A172 (cell line): ENCODE results near the gene RORB. TPM values are rescaled to one million over a fixed set of nuclear protein-coding genes. Genes with fewer than 3 reads are reported as not detected.

Experiments used
- DNase-seq: peaks from one replicate; pipeline ENCODE4 v3.0.0-alpha.2; 2015; ENCODE audit warnings: low spot score
- total RNA-seq: library from RNA; depleted of rRNA; stranded (reverse); fragments of >200 nt; shearing (Covaris generic); gene quantifications from 2 replicates; pipeline ENCODE4 v1.2.3, GENCODE V29; 2014

The RORB gene
- total RNA-seq, 1 experiment from 2014 or later, result not detected

- no peak for DNase-seq
These were observed 222.2 kb downstream of the RORB start for GRCh38 chr9:74719306-74719705.

GRCh38 chr9:74721696-74722660, 224.8 kb downstream of the RORB start:
- no peak for DNase-seq

- DNase-seq, result no peak
These were observed 227.2 kb downstream of the RORB start for GRCh38 chr9:74724317-74724716.

GRCh38 chr9:74726581-74726980, 229.4 kb downstream of the RORB start:
- no peak for DNase-seq

- DNase-seq, result no peak
These were observed 231.0 kb downstream of the RORB start for GRCh38 chr9:74728176-74728575.

- no peak for DNase-seq
These were observed 232.1 kb downstream of the RORB start for GRCh38 chr9:74729136-74729695.

- no peak for DNase-seq
These were observed 238.6 kb downstream of the RORB start for GRCh38 chr9:74735761-74736160.

- DNase-seq, result no peak
These were observed 239.5 kb downstream of the RORB start for GRCh38 chr9:74736646-74737045.

GRCh38 chr9:74742191-74742790, 245.2 kb downstream of the RORB start:
- DNase-seq, result no peak
